ENCODE measurements around the gene TSEN2. TPM values are rescaled to one million over a fixed set of nuclear protein-coding genes. Genes with fewer than 3 reads are reported as not detected.

The TSEN2 gene
- total RNA-seq, 4 donors from 2014 or later = 10.3 to 37.8 (median 20.4) TPM

DNA sequence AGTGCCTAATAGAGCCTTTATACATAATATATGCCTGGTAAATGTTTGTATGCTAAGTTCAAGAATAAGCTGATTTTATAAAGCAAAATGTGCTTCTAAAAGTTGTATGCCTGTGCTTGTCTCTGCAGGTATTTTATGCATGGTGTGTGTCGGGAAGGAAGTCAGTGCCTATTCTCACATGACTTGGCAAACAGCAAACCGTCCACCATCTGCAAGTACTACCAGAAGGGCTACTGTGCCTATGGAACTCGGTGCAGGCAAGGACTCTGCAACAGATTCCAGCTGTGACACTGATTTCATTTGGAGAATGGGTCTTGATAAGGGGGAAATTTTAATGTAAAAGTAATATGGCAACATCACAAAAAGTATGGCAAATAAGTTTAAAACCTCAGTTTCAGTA, 84.5 kb downstream of the TSEN2 start:
- intact Hi-C loops (cut with DNase I; ENCODE audit: low total_unique reads) = no loop called here
- no peaks in the 10 kb centered on the region for H3K36me3 ChIP-seq
- H3K27ac ChIP-seq = no peak overlapping the region

DNA sequence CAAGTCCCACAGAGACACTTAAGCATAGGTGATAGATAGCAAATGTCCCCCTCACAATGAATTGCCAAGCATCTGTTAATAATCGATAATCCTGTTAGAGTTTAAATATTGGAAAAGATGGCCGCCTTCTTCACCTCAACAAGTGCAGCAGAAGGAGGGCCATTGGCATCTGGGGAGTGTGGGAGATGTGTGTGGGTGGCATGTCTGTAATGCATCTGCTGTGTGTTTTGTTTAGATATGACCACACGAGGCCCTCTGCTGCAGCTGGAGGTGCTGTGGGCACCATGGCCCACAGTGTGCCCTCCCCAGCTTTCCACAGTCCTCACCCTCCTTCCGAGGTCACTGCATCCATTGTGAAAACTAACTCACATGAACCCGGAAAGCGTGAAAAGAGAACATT, 85.6 kb downstream of the TSEN2 start:
- DNase-seq = no peak
- no peaks in the 10 kb centered on the region for H3K27me3 ChIP-seq
- no peak overlapping the region for H3K4me3 ChIP-seq
- H3K4me1 ChIP-seq = no peaks in the 10 kb centered on the region
- TF ChIP-seq, protein P1, sequence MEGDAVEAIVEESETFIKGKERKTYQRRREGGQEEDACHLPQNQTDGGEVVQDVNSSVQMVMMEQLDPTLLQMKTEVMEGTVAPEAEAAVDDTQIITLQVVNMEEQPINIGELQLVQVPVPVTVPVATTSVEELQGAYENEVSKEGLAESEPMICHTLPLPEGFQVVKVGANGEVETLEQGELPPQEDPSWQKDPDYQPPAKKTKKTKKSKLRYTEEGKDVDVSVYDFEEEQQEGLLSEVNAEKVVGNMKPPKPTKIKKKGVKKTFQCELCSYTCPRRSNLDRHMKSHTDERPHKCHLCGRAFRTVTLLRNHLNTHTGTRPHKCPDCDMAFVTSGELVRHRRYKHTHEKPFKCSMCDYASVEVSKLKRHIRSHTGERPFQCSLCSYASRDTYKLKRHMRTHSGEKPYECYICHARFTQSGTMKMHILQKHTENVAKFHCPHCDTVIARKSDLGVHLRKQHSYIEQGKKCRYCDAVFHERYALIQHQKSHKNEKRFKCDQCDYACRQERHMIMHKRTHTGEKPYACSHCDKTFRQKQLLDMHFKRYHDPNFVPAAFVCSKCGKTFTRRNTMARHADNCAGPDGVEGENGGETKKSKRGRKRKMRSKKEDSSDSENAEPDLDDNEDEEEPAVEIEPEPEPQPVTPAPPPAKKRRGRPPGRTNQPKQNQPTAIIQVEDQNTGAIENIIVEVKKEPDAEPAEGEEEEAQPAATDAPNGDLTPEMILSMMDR (IDR thresholded peaks at IDR 0.05) = no peak
- TF ChIP-seq POLR2A (IDR thresholded peaks at IDR 0.05) = no peak
- no peak overlapping the region for H3K27ac ChIP-seq
- no peaks in the 10 kb centered on the region for H3K36me3 ChIP-seq
- H3K9me3 ChIP-seq = peaks cover 0 to 13% of the 10 kb centered on the region in 2 donors
- intact Hi-C loops (cut with DNase I; ENCODE audit: low total_unique reads) = no loop called here

More for the DNA sequence above, 84.5 kb downstream of the TSEN2 start:
- no peaks in the 10 kb centered on the region for H3K4me1 ChIP-seq
- no peak overlapping the region for H3K4me3 ChIP-seq
- peaks cover 0 to 13% of the 10 kb centered on the region in 2 donors for H3K9me3 ChIP-seq
- no peaks in the 10 kb centered on the region for H3K27me3 ChIP-seq
- no peak for DNase-seq
- TF ChIP-seq, protein P1 (IDR thresholded peaks at IDR 0.05) = no peak
- no peak for TF ChIP-seq POLR2A (IDR thresholded peaks at IDR 0.05)

DNA sequence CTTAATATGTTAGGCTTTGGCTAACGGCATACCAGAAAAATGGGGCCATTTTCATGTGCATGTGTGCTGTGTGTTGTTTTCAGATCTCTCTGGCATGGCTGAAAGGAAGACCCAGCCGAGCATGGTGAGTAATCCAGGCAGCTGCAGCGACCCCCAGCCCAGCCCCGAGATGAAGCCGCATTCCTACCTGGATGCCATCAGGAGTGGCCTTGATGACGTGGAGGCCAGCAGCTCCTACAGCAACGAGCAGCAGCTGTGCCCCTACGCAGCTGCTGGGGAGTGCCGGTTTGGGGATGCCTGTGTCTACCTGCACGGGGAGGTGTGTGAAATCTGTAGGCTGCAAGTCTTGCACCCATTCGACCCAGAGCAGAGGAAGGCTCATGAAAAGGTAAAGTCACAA, 87.7 kb downstream of the TSEN2 start:
- Histone ChIP-seq H3K27ac (no peak overlapping the region), H3K27me3 (no peaks in the 10 kb centered on the region), H3K9me3 (peaks cover 0 to 2% of the 10 kb centered on the region in 2 donors), H3K4me1 (no peaks in the 10 kb centered on the region), H3K4me3 (no peak overlapping the region), H3K36me3 (no peaks in the 10 kb centered on the region)
- intact Hi-C loops (cut with DNase I; ENCODE audit: low total_unique reads) = no loop called here
- DNase-seq = no peak
- no peak for TF ChIP-seq POLR2A (IDR thresholded peaks at IDR 0.05)
- TF ChIP-seq, protein P1 (IDR thresholded peaks at IDR 0.05) = no peak

DNA sequence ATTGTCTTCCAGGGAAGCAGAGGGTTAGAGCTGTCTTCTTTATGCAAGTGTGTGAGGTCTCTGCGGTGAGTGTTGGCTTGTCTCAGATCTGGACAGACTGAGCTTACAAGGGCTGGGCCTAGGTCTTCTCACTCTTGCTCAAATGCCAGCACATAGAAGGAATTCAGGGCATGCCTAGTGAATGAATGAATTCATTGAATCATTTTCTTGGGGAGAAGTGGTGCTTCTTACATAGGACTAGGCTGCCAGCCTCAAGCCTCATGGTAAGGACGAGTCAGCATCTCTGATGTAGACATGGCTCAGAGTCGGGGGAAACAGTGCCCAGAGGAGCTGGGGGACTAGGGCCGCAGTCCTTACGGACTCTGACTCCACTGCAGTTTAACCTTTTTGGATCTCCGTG, 89.9 kb downstream of the TSEN2 start:
- no peaks in the 10 kb centered on the region for H3K4me1 ChIP-seq
- no peak overlapping the region for H3K4me3 ChIP-seq
- intact Hi-C loops (cut with DNase I; ENCODE audit: low total_unique reads) = no loop called here
- TF ChIP-seq, protein P1 (IDR thresholded peaks at IDR 0.05) = no peak
- TF ChIP-seq POLR2A (IDR thresholded peaks at IDR 0.05) = no peak
- H3K9me3 ChIP-seq = no peaks in the 10 kb centered on the region
- no peaks in the 10 kb centered on the region for H3K36me3 ChIP-seq
- no peak overlapping the region for H3K27ac ChIP-seq
- no peaks in the 10 kb centered on the region for H3K27me3 ChIP-seq
- DNase-seq = no peak

DNA sequence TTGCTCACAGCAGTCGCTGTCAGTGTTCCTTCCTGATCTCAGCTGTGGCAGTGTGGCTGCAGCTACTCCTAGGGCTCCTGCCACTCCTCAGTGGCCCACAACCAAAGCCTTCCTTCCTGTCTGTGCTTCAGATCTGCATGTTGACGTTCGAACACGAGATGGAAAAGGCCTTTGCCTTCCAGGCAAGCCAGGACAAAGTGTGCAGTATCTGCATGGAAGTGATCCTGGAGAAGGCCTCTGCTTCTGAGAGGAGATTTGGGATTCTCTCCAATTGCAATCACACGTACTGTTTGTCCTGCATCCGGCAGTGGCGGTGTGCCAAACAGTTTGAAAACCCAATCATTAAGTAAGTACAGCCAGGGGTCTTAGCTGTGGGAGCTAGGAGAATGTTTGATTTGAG, 90.4 kb downstream of the TSEN2 start:
- no peaks in the 10 kb centered on the region for H3K4me1 ChIP-seq
- DNase-seq = no peak
- no peaks in the 10 kb centered on the region for H3K36me3 ChIP-seq
- no peak overlapping the region for H3K4me3 ChIP-seq
- H3K9me3 ChIP-seq = no peaks in the 10 kb centered on the region
- no peaks in the 10 kb centered on the region for H3K27me3 ChIP-seq
- TF ChIP-seq, protein P1 (IDR thresholded peaks at IDR 0.05) = no peak
- TF ChIP-seq POLR2A (IDR thresholded peaks at IDR 0.05) = no peak
- intact Hi-C loops (cut with DNase I; ENCODE audit: low total_unique reads) = no loop called here
- H3K27ac ChIP-seq = no peak overlapping the region
